ENCODE data around the gene NPY4R2.
"Not testable (repeated sequence)": the region's sequence is repeated elsewhere in the genome, so short reads cannot be mapped to it uniquely, and the experiment has no call there.

DNA sequence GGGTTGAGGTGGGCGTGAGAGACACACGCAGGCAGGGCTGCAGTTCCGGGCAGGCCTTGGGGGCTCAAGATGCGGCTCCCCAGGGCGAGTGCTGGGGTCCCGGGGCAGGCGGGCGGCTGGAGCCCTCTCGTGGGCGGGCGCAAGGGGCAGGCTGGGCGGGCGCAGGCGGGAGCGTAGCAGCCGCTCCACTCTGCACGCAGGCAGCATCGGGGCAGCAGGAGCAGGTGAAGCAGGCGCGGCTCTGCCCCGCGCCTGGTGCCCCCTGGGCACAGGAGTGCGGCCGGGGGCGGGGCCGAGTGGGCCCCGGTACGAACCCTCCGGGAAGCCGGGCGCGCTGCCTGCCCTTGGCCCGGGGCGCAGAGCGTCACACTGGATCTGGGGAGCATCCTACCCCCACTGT is at the start of gene NPY4R2:
- not testable (repeated sequence) for TF ChIP-seq EP300 (conservative IDR thresholded peaks at IDR 0.05; ENCODE audit: poor library complexity, severe bottlenecking); SMC3 (conservative IDR thresholded peaks at IDR 0.05; ENCODE audit: poor library complexity); POLR2AphosphoS5 (IDR thresholded peaks at IDR 0.05); EZH2 (IDR thresholded peaks at IDR 0.05; ENCODE audit: borderline replicate concordance, insufficient read depth, low read length, poor library complexity, severe bottlenecking); RAD21 (conservative IDR thresholded peaks at IDR 0.05)
- TF ChIP-seq, protein P1, sequence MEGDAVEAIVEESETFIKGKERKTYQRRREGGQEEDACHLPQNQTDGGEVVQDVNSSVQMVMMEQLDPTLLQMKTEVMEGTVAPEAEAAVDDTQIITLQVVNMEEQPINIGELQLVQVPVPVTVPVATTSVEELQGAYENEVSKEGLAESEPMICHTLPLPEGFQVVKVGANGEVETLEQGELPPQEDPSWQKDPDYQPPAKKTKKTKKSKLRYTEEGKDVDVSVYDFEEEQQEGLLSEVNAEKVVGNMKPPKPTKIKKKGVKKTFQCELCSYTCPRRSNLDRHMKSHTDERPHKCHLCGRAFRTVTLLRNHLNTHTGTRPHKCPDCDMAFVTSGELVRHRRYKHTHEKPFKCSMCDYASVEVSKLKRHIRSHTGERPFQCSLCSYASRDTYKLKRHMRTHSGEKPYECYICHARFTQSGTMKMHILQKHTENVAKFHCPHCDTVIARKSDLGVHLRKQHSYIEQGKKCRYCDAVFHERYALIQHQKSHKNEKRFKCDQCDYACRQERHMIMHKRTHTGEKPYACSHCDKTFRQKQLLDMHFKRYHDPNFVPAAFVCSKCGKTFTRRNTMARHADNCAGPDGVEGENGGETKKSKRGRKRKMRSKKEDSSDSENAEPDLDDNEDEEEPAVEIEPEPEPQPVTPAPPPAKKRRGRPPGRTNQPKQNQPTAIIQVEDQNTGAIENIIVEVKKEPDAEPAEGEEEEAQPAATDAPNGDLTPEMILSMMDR (IDR thresholded peaks at IDR 0.05; ENCODE audit: poor library complexity, severe bottlenecking): not testable (repeated sequence)
- TF ChIP-seq, protein P2, sequence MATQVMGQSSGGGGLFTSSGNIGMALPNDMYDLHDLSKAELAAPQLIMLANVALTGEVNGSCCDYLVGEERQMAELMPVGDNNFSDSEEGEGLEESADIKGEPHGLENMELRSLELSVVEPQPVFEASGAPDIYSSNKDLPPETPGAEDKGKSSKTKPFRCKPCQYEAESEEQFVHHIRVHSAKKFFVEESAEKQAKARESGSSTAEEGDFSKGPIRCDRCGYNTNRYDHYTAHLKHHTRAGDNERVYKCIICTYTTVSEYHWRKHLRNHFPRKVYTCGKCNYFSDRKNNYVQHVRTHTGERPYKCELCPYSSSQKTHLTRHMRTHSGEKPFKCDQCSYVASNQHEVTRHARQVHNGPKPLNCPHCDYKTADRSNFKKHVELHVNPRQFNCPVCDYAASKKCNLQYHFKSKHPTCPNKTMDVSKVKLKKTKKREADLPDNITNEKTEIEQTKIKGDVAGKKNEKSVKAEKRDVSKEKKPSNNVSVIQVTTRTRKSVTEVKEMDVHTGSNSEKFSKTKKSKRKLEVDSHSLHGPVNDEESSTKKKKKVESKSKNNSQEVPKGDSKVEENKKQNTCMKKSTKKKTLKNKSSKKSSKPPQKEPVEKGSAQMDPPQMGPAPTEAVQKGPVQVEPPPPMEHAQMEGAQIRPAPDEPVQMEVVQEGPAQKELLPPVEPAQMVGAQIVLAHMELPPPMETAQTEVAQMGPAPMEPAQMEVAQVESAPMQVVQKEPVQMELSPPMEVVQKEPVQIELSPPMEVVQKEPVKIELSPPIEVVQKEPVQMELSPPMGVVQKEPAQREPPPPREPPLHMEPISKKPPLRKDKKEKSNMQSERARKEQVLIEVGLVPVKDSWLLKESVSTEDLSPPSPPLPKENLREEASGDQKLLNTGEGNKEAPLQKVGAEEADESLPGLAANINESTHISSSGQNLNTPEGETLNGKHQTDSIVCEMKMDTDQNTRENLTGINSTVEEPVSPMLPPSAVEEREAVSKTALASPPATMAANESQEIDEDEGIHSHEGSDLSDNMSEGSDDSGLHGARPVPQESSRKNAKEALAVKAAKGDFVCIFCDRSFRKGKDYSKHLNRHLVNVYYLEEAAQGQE (IDR thresholded peaks at IDR 0.05; ENCODE audit: borderline replicate concordance): not testable (repeated sequence)
